Endothelial cell of umbilical vein (primary cell): ENCODE data around the gene HARS2. TPM values are rescaled to one million over a fixed set of nuclear protein-coding genes. Genes with fewer than 3 reads are reported as not detected.

Source experiments
- BruUV-seq: library from RNA; stranded (reverse); fragments of 400-500 nt; replicated peaks from 2 replicates; lab custom pipeline; 2021; lab: Mats Ljungman, UMichigan
- CTCF ChIA-PET: fragments of 300-600, 350-600 bp; sonication (Branson Sonifier 250); formaldehyde crosslinking; loops from one replicate; lab custom pipeline; 2021; ENCODE audit warnings: antibody characterized with exemption, inconsistent platforms; lab: Charles Lee
- POLR2A ChIA-PET: fragments of 300-600, 350-600 bp; sonication (Branson Sonifier 250); formaldehyde crosslinking; loops from one replicate; lab custom pipeline; 2021; ENCODE audit warnings: antibody characterized with exemption, inconsistent platforms; lab: Charles Lee
- DNase-seq: peaks from one replicate; pipeline ENCODE4 v3.0.0-alpha.2; 2011; ENCODE audit warnings: low read depth, low spot score
- FAIRE-seq: peaks from 2 replicates; lab custom pipeline; 2011; peaks lifted over from hg19 to GRCh38; lab: Jason Lieb, UNC
- H2AFZ ChIP-seq: 2 replicates; pipeline ENCODE4 v1.6.0; 2012; ENCODE audit warnings: low read depth, low read length, control low read depth, inconsistent platforms
- H3K27ac ChIP-seq: 2 replicates; pipeline ENCODE4 v1.5.1; 2011; ENCODE audit warnings: low read depth, mild to moderate bottlenecking, control low read depth, low read length, moderate library complexity; ENCODE audit not compliant: insufficient read depth
- H3K27me3 ChIP-seq, 2 experiments: 2 replicates each; pipeline versions ENCODE4 v1.6.0 to v1.6.1; 2011; ENCODE audit warnings: low read length in 2 of 2, mixed read lengths in 1 of 2; ENCODE audit not compliant: control insufficient read depth in 2 of 2, insufficient read depth in 2 of 2
- H3K36me3 ChIP-seq, 2 experiments: 2 replicates in 1 of 2; 3 replicates in 1 of 2; pipeline ENCODE4 v1.5.1; 2011; ENCODE audit warnings: low read length in 2 of 2, mild to moderate bottlenecking in 1 of 2, moderate library complexity in 1 of 2; ENCODE audit not compliant: control insufficient read depth in 2 of 2, insufficient read depth in 2 of 2; ENCODE audit errors: extremely low read depth in 1 of 2
- H3K4me1 ChIP-seq: 3 replicates; pipeline ENCODE4 v1.5.1; 2011; ENCODE audit warnings: mild to moderate bottlenecking, low read length; ENCODE audit not compliant: control insufficient read depth, insufficient read depth; ENCODE audit errors: extremely low read depth
- H3K4me2 ChIP-seq: 2 replicates; pipeline ENCODE4 v1.6.1; 2011; ENCODE audit warnings: low read length, control low read depth, mixed read lengths; ENCODE audit not compliant: insufficient read depth
- H3K4me3 ChIP-seq, 3 experiments: fragments of 200-600 bp in 1 of 3; sonication (generic), shearing (Covaris generic) in 1 of 3; replicated peaks in 1 of 3; 2 replicates each; pipeline ENCODE4 v1.5.1; 2011 to 2016; ENCODE audit warnings: control low read depth in 3 of 3, low read length in 3 of 3, mild to moderate bottlenecking in 2 of 3, inconsistent platforms in 1 of 3, low read depth in 1 of 3, moderate library complexity in 1 of 3; ENCODE audit not compliant: insufficient read depth in 1 of 3
- H3K79me2 ChIP-seq: 2 replicates; pipeline ENCODE4 v1.6.0; 2012; ENCODE audit warnings: low read length, inconsistent platforms; ENCODE audit not compliant: control insufficient read depth, insufficient read depth
- H3K9ac ChIP-seq: replicated peaks from 2 replicates; pipeline ENCODE3; 2011; ENCODE audit warnings: low read length, control low read depth; ENCODE audit not compliant: insufficient read depth; ENCODE audit errors: extremely low read depth
- H3K9me1 ChIP-seq: replicated peaks from 3 replicates; pipeline ENCODE4 v1.6.0; 2011; ENCODE audit warnings: mild to moderate bottlenecking, low read length; ENCODE audit not compliant: control insufficient read depth, insufficient read depth; ENCODE audit errors: extremely low read depth
- H3K9me3 ChIP-seq: replicated peaks from 2 replicates; pipeline ENCODE4 v1.5.1; 2012; ENCODE audit warnings: low read length, inconsistent platforms; ENCODE audit not compliant: control insufficient read depth, insufficient read depth
- H4K20me1 ChIP-seq: replicated peaks from 2 replicates; pipeline ENCODE3; 2011; ENCODE audit warnings: mild to moderate bottlenecking, low read length; ENCODE audit not compliant: control insufficient read depth, insufficient read depth; ENCODE audit errors: extremely low read depth
- EZH2 ChIP-seq: IDR thresholded peaks from 2 replicates; pipeline ENCODE4 v1.6.1; 2012; ENCODE audit warnings: borderline replicate concordance, low read depth, mild to moderate bottlenecking, moderate library complexity, low read length, inconsistent platforms; ENCODE audit not compliant: severe bottlenecking
- FOS ChIP-seq: IDR thresholded peaks from 2 replicates; pipeline ENCODE4 v1.6.1; 2011; ENCODE audit warnings: mild to moderate bottlenecking, low read length, moderate library complexity, borderline replicate concordance; ENCODE audit not compliant: insufficient read depth
- GATA2 ChIP-seq: IDR thresholded peaks from 2 replicates; pipeline ENCODE4 v1.7.0; 2011; ENCODE audit warnings: low read depth, mild to moderate bottlenecking, moderate library complexity, mixed read lengths, low read length; ENCODE audit not compliant: insufficient read length, insufficient read depth
- JUN ChIP-seq: IDR thresholded peaks from 2 replicates; pipeline ENCODE4 v1.6.1; 2011; ENCODE audit warnings: borderline replicate concordance, low read depth; ENCODE audit not compliant: insufficient read length, insufficient read depth
- MAX ChIP-seq: IDR thresholded peaks from 2 replicates; pipeline ENCODE4 v1.6.1; 2011; ENCODE audit not compliant: insufficient read depth, insufficient read length
- MYC ChIP-seq: IDR thresholded peaks from one replicate; pipeline ENCODE4 v1.6.1; 2011; ENCODE audit warnings: mild to moderate bottlenecking, low read depth, low read length
- POLR2A ChIP-seq: IDR thresholded peaks from 2 replicates; pipeline ENCODE4 v1.6.1; 2012; ENCODE audit warnings: low read depth, mild to moderate bottlenecking, control low read depth, low read length
- POLR2AphosphoS5 ChIP-seq: IDR thresholded peaks from 2 replicates; pipeline ENCODE4 v1.6.1; 2012; ENCODE audit warnings: low read depth, mild to moderate bottlenecking, control low read depth, low read length, moderate library complexity; ENCODE audit not compliant: insufficient read depth
- dilution Hi-C: fragments of 300-500 bp; cut with MboI; formaldehyde crosslinking; loops from one replicate; pipeline ENCODE4 v1.15.0; 2019; ENCODE audit warnings: low sequenced_read_pairs; ENCODE audit not compliant: extremely low pct_ligation_motif_present
- intact Hi-C: fragments of 100-400 bp; cut with micrococcal nuclease; formaldehyde crosslinking; loops from one replicate; pipeline ENCODE4 v1.10.0; 2022
- polyA plus RNA-seq, 4 experiments: library from polyadenylated mRNA; depleted of rRNA in 3 of 4; stranded (reverse) in 3 of 4; unstranded in 1 of 4; fragments of >200 nt; gene quantifications; 2 replicates each; pipeline versions ENCODE4 v1.2.1 to v1.2.3, GENCODE V29; 2011 to 2012; ENCODE audit warnings: missing spikeins in 1 of 4
- total RNA-seq: library from RNA; stranded (reverse); gene quantifications from 2 replicates; pipeline ENCODE4 v1.2.3, GENCODE V29; 2021
- TF ChIP-seq, protein P1 (sequence below), 2 donors: IDR thresholded peaks; 1 replicate in 1 of 2; 2 replicates in 1 of 2; pipeline ENCODE4 v1.5.1; 2011; ENCODE audit warnings: low read length in 2 of 2, mild to moderate bottlenecking in 2 of 2, moderate library complexity in 2 of 2, control low read depth in 1 of 2, inconsistent platforms in 1 of 2, low read depth in 1 of 2; ENCODE audit not compliant: insufficient read depth in 1 of 2; ENCODE audit errors: extremely low read depth in 1 of 2

HARS2 gene
- total and polyA plus RNA-seq, 2 donors (not counting 3 experiments of a cell fraction or from before 2014, with no cell fraction given): 23.6 to 31.7 TPM

- H2AFZ ChIP-seq: no peak overlapping the region
- no TSS peak for BruUV-seq
- no peaks in the 10 kb centered on the region for H3K27me3 ChIP-seq
- H4K20me1 ChIP-seq: no peaks in the 10 kb centered on the region
- H3K27ac ChIP-seq: no peak overlapping the region
- DNase-seq (no peak), FAIRE-seq (no peak)
- H3K9ac ChIP-seq: no peak overlapping the region
- CTCF ChIA-PET: interaction anchor here (1.0 to 1.4 kb wide), 3 partner anchors 48 to 279 kb away, joined by 3 to 5 read pairs (median 3); partner anchors contain the start of genes EIF4EBP3, HARS1 and HARS2
- TF ChIP-seq POLR2A (no peak), MYC (no peak), FOS (no peak), MAX (no peak), POLR2AphosphoS5 (no peak), EZH2 (no peak), GATA2 (no peak), JUN (no peak)
- TF ChIP-seq, protein P1, sequence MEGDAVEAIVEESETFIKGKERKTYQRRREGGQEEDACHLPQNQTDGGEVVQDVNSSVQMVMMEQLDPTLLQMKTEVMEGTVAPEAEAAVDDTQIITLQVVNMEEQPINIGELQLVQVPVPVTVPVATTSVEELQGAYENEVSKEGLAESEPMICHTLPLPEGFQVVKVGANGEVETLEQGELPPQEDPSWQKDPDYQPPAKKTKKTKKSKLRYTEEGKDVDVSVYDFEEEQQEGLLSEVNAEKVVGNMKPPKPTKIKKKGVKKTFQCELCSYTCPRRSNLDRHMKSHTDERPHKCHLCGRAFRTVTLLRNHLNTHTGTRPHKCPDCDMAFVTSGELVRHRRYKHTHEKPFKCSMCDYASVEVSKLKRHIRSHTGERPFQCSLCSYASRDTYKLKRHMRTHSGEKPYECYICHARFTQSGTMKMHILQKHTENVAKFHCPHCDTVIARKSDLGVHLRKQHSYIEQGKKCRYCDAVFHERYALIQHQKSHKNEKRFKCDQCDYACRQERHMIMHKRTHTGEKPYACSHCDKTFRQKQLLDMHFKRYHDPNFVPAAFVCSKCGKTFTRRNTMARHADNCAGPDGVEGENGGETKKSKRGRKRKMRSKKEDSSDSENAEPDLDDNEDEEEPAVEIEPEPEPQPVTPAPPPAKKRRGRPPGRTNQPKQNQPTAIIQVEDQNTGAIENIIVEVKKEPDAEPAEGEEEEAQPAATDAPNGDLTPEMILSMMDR (IDR thresholded peaks at IDR 0.05; ENCODE audit: extremely low read depth in 1 of 2, insufficient read depth in 1 of 2, low read depth in 1 of 2, low read length in 2 of 2): no peak
- peaks cover 19% of the 10 kb centered on the region for H3K4me1 ChIP-seq
- dilution Hi-C loops: no loop called here
- peaks cover 17% of the 10 kb centered on the region for H3K79me2 ChIP-seq
- H3K9me1 ChIP-seq: no peaks in the 10 kb centered on the region
- POLR2A ChIA-PET: interaction anchor here (0.6 kb wide), 1 partner anchor 369 kb away, joined by 3 read pairs; no protein-coding TSS in a partner anchor
- no peak overlapping the region for H3K4me3 ChIP-seq
- peaks cover 4 to 18% of the 10 kb centered on the region in 2 experiments for H3K36me3 ChIP-seq
- intact Hi-C loops: no loop called here
- H3K9me3 ChIP-seq: no peaks in the 10 kb centered on the region
- H3K4me2 ChIP-seq: no peak overlapping the region
These were observed 48.5 kb upstream of the HARS2 start for GRCh38 chr5:140642718-140643117.
